ENCODE results near the gene ACER1.

Gene ACER1

GRCh38 chr19:6268382-6268771, 65.0 kb downstream of the ACER1 start:
- no peak for DNase-seq (ENCODE audit: low read depth, low spot score)

- no peak for DNase-seq (ENCODE audit: low read depth, low spot score)
Observed at GRCh38 chr19:6267552-6268381, 65.6 kb downstream of the ACER1 start.

- no peak for DNase-seq (ENCODE audit: low read depth, low spot score)
Observed at GRCh38 chr19:6264803-6265202, 68.6 kb downstream of the ACER1 start.

- DNase-seq (ENCODE audit: low read depth, low spot score) = no peak
Observed at GRCh38 chr19:6263735-6264444, 69.5 kb downstream of the ACER1 start.

- DNase-seq (ENCODE audit: low read depth, low spot score) = no peak
Observed at GRCh38 chr19:6263306-6263705, 70.1 kb downstream of the ACER1 start.

GRCh38 chr19:6262519-6262918, 70.9 kb downstream of the ACER1 start:
- no peak for DNase-seq (ENCODE audit: low read depth, low spot score)

- no peak for DNase-seq (ENCODE audit: low read depth, low spot score)
Observed at GRCh38 chr19:6261883-6262282, 71.5 kb downstream of the ACER1 start.

- DNase-seq (ENCODE audit: low read depth, low spot score) = no peak
Observed at GRCh38 chr19:6260912-6261650, 72.3 kb downstream of the ACER1 start.

- no peak for DNase-seq (ENCODE audit: low read depth, low spot score)
Observed at GRCh38 chr19:6260376-6260775, 73.0 kb downstream of the ACER1 start.

GRCh38 chr19:6259312-6259861, 74.0 kb downstream of the ACER1 start:
- no peak for DNase-seq (ENCODE audit: low read depth, low spot score)

GRCh38 chr19:6258812-6259311, 74.5 kb downstream of the ACER1 start:
- DNase-seq (ENCODE audit: low read depth, low spot score) = no peak

Measured in iPS DF 19.7 (cell line).